HG03442 (cell line): ENCODE data around the gene MR1.
"Not testable (repeated sequence)": the region's sequence is repeated elsewhere in the genome, so short reads cannot be mapped to it uniquely, and the experiment has no call there.

Experiments
- ATAC-seq: cut with Tn5 transposase; IDR thresholded peaks from one replicate; pipeline ENCODE4 v1.9.1; 2021; ENCODE audit warnings: mild to moderate bottlenecking, moderate library complexity; ENCODE audit not compliant: unreplicated experiment

The MR1 gene

DNA sequence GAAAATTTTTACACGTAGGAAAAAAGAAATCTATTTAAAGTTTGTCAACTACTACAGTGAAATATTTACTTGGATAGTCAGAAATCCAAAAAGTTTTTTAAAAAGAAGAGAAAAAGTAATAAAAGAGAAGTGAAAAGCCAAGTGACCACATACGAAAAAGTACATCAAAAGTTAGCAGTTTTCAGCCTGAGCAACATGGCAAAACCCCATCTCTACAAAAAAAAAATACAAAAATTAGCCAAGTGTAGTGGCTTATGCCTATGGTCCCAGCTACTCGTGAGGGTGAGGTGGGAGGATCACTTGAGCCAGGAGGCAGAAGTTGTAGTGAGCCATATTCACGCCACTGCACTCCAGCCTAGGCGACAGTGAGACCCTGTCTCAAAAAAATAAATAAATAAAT is 5.2 kb upstream of the MR1 start:
- no peak for ATAC-seq

DNA sequence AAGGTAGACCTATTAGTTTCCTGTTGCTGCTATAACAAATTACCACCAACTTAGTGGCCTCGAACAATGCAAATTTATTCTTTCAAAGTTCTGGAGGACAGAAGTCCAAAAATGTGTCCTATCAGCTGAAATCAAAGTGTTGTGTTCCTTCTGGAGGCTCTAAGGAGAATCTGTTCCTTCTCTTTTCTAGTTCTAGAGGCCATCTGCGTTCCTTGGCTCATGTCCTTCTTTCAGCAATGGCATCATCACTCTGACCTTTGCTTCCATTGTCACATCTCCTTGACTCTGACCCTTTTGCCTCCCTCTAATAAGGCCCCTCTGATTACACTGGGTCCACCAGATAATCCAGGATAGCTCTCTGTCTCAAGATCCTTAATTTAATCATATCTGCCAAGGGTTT is 1.2 kb upstream of the MR1 start:
- ATAC-seq = no peak

DNA sequence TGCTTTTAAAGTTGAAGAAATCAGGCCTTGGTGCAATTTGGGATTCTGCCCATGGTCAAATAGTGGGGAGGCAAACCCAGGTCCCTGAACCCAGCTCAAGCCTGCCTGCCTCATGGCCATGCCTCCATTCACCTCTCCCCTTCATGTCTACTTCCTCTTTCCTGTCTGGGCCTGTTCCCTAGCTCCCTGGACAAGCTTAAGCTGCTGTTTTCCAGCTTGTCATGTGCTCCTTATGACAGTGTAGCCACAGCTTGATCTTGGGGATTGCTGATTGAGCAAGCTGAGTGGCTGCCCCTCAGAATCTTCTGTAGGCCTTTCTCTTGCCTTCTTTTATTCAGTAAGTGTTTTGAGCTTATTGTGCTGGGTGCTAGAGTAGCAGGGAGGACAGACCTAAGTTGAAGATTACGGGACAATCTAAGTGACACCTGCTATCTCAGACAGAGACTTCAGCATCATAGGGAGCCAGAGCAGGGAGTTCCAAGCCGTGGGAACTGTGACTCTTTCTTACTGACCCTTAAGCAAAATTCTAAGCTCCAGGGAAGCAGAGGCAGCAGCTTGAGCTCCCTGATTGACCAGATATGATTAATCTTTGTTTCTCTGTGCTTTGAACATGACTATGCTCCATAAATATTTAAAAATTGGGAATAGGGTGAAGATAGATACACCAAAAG is 520 bp upstream of the MR1 start:
- ATAC-seq = peak; percentile 25

DNA sequence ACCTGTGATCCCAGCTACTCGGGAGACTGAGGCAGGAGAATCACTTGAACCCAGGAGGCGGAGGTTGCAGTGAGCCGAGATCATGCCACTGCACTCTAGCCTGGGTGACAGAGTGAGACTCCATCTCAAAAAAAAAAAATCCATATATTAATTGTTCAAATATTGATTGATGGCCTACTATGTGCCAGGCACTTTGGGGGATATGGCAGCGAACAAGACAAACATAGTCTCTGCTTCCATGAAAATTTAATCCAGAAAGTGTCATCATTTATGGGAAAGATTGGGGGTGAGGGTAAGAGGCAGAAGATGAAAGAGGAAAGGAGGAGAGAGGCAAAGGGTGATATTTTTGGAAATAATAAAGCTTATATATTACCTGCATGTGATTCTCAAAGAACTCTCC is 1.4 kb downstream of the MR1 start:
- not testable (repeated sequence) for ATAC-seq

DNA sequence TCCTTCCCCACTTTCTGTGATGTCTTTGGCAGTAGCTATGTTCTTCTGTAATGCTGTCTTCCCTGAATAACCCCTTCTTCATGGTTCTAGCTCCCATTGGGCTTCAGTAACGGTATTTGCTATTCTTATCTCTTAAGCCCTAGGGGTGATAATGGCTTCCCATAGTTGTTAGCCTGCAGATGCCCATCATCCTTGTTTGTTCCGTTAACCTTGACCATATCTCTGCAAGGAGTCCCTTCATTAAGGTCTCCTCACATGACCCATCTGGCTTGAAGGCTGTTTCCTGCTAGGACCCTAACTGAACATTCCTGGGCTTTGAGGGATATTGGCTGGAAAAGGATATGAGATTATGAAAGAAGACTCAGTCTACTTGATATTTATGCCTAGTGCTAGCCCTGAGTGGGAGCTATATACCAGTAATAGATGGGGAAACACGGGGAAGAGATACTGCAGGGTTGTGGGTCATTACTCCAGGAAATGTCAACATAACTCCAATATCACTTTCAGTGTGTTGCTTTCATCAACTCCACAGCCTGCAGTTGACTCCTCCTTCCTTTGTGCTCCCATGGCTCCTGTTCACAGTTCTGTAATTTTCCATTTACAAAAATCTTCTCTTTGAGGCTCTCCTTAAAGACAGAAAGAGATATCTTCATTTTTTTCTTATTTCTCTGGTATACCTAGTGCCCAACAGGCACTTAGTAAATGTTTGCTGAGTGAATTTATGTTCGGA is 2.5 kb downstream of the MR1 start:
- no peak for ATAC-seq

DNA sequence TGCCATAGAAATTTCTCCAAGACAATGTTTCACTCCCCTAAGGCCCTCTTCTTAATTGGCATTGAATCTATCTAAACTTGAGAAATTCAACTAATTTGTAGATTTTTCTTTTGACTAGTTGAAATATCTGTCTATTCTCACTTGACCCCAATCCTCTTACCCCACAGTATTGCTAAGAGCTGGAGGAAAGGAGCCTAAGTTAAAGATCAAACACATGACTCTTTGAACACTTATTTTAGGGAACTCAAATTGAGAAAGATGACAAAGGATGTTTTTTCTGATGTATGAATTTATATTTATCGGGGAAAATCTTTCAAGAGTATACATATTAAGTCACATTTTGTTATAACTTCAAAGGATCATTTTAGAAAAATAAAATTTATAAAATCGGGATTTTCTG is 3.6 kb downstream of the MR1 start:
- no peak for ATAC-seq

DNA sequence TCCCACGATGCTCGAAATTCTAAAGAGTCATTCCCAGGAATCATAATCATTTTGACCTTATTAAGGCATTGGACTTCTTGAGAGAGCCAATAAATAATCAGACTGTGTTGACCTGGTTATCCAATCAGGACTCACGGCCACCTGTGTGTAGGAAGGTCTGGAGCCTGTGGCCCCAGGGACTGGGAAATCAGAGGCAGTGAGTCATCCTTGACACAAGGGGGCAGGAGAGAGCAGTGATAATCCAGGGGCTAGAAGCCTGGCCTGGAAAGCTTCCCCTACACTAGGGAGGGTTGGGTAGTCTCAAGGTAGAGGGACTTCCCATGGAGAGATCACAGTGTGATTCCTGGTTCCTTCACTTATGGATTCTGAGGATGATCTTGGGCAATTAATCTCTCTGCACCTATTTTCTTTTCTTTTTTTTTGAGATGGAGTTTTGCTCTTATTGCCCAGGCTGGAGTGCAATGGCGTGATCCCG is 4.7 kb downstream of the MR1 start:
- ATAC-seq = peak; percentile 37

DNA sequence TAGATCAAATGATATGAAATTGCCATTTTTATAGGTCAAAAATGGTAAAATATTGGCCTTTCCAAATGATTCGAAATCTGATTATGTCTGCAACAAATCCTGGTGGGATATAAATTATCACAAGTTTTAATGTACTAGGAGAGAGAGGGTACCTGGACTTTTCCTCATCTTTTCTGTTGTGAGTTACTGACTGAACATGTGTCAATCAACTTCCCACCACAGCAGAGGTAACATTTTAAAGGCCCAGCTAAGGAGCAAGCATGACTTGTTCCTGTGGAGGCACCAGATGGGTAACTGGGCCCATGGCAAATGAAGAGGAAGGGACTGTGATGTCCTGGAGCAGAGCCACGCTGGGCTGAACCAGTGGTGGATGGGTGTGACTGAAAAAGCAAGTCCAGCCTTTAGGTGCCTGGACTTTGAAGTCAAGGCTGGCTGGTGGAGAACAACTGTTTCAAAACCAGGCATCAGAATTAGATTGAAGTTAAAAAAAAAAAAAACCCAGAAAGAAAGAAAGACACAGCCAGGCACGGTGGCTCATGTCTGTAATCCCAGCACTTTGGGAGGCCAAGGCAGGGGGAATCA is 6.6 kb downstream of the MR1 start:
- no peak for ATAC-seq

DNA sequence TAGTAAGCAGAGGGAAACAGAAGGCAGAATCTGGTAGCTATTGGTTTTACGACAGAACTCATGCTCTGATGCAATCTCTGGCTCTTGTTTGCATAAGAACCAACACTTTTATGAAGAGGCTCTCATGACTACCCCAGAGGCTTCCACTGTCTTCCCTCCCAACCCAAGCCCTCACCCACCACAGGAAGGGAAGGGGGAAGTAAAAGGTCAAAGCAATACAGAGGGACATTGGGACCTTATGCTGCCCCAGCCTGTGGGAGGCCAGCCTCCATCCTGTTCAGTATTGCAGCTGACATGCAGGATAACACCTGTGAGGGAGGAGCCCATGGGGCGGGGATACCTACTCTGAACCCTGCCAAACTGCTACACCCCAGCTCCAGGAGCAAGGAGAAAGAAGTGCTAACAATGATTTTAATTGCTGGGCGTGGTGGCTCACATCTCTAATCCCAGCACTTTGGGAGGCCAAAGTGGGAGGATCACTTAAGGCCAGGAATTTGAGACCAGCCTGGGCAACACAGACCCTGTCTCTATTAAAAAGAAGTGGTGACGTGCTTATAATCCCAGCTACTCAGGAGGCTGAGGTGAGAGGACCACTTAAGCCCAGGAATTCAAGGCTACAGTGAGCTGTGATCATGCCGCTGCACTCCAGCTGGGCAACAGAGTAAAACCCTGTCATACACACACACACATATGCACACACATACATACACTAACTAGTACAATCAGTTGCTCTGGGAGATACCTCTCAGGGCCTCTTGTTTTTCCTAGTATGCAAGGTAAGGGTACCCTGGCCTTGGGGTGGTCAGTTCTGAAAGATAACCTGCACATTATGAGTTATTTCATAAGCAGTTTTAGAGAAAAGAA is 9.5 kb downstream of the MR1 start:
- no peak for ATAC-seq

DNA sequence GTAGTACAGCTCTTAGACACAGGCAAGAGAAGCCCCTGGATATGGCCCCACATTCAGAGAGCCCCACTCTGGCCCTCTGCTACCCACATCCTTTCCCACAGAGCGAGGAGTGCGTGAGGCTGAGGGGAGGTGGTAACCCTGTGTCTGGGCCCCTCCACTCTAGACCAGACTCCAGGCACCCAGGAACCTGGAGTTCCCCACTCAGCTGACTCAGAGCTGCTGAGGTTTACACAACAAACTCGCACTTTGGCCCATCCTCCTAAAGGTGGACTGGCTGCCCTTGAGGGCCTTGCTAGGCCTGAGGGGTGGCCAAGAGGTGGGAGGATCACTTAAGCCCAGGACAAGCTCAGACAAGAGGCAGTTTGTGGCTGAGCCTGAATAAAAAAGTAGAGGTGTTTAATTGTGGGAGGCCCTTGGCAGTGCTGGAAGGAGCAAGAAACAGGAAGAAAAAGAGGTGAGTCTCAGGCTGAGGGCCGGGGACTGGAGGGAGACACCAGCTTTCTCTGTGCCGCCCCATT is 10.7 kb downstream of the MR1 start:
- peak; percentile 91 for ATAC-seq

DNA sequence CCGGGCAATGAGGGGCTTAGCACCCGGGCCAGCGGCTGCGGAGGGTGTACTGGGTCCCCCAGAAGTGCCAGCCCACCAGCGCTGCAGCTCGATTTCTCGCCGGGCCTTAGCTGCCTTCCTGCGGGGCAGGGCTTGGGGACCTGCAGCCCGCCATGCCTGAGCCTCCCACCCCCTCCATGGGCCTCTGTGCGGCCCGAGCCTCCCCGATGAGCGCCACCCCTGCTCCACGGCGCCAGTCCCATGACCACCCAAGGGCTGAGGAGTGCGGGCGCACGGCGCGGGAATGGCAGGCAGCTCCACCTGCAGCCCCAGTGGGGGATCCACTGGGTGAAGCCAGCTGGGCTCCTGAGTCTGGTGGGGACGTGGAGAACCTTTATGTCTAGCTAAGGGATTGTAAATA is 12.2 kb downstream of the MR1 start:
- not testable (repeated sequence) for ATAC-seq

DNA sequence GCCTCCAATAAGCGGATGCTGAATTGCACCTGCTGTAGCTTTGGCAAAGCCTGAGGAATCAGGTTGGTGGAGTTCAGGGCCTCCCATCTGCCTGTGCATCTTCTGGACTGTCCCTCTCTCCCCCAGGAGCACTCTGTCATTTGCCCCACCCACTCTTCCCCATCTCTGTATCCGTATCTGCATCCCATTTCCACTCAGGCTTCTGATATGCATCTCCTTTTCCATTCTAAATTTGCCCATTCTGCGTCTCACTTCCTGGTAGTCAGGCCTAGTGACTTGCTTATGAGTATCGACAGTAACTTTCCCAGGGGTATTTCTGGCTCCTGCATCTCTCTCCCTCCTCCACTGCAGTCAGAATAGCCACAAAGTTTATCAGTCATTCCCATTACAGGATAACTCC is 15.6 kb downstream of the MR1 start:
- no peak for ATAC-seq

DNA sequence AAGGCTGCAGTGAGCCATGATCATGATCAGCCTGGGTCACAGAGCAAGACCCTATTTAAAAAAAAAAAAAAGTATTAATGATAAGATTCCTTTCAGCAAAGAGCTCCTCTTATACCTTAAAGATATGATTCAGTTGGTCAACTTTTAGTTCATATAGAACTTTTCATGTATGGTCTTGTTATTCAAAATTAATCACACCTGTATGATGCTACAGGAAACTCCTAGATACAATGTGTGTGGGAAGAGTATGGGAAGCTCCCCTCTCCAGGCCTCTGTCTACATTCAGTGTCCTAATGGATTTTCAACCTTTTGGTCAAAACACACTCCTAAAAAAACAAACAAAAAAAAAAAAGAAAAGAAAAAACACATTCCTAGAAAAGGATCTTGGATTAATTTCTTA is 17.1 kb downstream of the MR1 start:
- ATAC-seq = no peak

DNA sequence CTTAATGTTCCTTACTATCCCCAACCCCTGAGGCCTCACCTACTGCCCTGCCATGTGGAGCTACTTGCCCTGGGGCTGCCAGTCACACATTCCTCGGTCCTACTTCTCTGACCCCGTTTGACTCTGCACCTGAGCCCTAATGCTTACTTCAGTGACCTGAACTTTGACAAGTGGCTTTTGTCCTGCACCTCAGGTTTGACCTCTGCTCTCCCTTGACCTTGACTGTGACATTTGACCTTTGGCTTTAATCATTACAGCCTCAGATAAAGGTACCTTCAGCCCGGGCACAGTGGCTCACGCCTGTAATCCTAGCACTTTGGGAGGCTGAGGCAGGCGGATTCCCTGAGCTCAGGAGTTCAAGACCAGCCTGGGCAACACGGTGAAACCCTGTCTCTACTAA is 22.8 kb downstream of the MR1 start:
- no peak for ATAC-seq

DNA sequence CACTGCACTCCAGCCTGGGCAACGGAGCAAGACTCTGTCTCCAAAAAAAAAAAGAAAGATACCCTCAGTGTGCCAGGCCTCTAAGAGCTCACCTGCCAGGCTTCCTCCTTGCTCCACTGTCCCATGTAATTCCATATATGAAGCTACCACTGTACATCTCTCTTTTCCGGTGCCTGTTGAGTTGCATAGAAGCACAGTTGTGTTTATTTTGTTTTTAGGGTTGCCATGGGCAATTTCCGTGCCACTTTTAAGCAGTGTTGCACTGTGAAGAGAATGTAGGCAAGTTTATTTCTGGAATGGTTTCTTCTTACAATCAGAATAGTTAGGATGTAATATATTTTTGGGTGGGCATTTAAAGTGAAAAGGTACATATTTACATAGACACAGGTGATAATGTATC is 23.3 kb downstream of the MR1 start:
- ATAC-seq = no peak

DNA sequence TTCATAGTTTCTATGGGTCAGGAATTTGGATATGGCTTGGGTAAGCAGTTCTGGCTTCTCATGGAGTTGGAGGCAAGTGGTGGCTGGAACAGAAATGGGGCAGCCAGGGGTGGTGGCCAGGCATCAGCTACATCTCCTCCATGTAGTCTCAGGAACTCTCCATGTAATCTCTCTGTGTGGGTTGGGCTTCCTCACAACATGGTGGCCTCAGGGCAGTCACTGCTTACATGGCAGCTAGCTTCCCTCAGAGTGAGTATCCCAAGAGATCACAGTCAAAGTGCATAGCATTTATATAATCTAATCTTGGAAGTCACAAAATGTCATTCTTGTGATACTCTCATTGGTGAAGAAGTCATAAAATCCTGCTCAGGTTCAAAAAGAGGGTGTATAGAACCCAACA is 25.7 kb downstream of the MR1 start:
- no peak for ATAC-seq

DNA sequence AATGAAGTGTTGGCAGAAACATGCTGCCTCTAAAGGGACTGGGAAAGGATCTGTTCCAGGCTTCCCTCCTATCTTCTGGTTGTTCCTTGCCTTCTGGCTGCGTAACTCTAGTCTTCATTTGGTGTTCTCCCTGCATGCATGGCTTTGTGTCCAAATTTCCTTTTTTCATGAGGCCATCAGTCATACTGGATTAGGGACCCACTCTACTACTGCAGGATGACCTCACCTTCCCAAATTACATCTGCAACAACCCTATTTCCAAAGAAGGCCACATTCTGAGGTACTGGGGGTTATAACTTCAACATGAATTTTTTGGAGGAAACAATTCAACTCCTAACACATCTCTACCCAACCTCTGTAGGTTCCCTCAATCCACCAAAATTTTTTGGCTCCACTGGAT is 26.3 kb downstream of the MR1 start:
- ATAC-seq = no peak

DNA sequence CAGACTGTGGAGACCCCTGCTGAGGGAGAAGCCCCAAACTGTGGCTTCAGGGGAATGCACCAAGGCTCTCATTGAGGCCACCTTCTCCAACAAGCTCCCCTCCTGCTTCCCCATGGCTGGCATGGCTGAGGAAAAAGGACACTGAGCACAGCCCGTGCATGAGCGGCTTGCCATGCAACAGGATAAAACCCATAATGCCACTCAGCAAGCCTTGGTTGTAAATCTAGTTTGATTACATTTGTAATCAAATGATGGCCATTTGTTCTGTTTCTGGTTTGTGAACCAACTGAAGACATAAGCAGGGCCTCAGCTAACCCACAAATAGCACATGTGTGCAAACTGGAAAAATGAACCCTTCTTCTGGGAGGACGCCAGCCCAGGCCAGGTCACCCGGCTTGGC is 27.2 kb downstream of the MR1 start:
- not testable (repeated sequence) for ATAC-seq

DNA sequence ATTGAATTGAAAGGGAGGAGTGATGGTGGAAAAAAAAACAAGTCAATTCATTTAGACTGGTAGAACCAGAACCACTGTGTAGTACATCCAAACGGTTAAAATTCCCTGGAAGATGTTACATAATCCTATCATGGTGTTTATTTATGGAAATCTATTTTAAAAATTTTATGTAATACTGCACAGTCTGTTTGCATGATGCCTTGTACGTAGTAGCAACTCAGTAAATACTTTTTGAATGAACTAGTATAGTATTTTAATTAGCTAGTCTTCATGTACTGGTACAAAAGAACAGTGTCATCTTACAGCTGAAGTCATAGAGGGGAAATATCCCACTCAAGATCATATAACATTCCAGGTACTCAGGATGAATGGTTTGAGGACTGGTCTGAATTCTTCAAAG is 27.7 kb downstream of the MR1 start:
- no peak for ATAC-seq

DNA sequence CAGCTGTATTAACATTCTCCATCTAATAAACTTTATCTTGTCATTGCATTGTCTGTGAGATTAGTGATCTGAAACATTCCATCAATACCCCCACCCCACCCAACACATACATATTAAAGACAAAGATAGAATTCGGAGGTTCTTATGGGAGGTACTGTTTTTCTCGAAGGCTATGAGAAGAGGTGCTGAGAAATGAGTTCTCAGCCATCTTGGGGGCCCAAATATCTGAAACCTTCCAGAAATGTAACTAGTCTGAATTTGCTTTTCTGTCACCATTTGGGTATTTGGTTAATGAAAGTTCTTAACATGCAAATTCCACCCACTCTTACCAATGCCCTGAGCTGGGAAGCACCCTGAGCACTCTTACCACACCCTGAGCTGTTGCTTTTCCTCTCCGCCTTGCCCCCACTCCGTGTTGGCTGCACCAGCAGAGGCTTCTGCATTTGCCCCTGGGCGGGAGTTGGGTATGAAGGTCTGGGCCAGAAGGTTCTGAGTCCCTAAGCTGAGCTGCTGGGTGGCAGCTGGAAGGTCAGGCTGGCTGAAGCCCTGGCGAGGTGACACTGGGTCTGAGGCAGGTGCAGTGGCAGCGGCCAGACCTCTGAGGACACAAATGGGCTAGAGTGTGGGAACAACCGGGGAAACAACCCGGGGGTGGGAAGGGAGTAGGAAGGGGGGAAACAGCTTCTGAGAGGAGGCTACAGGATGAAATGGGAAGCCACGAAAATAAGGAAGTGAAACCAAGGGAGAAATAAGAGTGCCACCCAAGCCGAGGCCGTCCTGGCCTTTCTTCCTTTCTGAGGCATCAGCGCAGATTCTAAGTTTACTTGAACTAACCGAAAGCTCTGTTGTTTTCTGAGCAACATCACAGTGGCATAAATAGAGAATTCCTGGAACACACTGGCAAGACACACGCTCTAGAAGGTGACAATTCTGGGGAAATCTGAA is 28.4 kb downstream of the MR1 start:
- ATAC-seq = peak; percentile 86
